Measurements from ENCODE around the gene IFT80.

- TF ChIP-seq, protein P1, sequence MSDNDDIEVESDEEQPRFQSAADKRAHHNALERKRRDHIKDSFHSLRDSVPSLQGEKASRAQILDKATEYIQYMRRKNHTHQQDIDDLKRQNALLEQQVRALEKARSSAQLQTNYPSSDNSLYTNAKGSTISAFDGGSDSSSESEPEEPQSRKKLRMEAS (IDR thresholded peaks at IDR 0.05; ENCODE audit: insufficient read depth, insufficient read length): no peak
- TF ChIP-seq, protein P2, sequence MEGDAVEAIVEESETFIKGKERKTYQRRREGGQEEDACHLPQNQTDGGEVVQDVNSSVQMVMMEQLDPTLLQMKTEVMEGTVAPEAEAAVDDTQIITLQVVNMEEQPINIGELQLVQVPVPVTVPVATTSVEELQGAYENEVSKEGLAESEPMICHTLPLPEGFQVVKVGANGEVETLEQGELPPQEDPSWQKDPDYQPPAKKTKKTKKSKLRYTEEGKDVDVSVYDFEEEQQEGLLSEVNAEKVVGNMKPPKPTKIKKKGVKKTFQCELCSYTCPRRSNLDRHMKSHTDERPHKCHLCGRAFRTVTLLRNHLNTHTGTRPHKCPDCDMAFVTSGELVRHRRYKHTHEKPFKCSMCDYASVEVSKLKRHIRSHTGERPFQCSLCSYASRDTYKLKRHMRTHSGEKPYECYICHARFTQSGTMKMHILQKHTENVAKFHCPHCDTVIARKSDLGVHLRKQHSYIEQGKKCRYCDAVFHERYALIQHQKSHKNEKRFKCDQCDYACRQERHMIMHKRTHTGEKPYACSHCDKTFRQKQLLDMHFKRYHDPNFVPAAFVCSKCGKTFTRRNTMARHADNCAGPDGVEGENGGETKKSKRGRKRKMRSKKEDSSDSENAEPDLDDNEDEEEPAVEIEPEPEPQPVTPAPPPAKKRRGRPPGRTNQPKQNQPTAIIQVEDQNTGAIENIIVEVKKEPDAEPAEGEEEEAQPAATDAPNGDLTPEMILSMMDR (IDR thresholded peaks at IDR 0.05; ENCODE audit: extremely low read depth in 1 of 2, insufficient read depth in 1 of 2, low read depth in 1 of 2, low read length in 2 of 2): peak in 1 of 2 donors; percentile 3
- TF ChIP-seq MYC (IDR thresholded peaks at IDR 0.05; ENCODE audit: low read depth, low read length): no peak
- no peak for TF ChIP-seq POLR2A (IDR thresholded peaks at IDR 0.05; ENCODE audit: low read depth, low read length)
- no peak for TF ChIP-seq POLR2AphosphoS5 (IDR thresholded peaks at IDR 0.05; ENCODE audit: insufficient read depth, low read depth, low read length)
- TF ChIP-seq EZH2 (IDR thresholded peaks at IDR 0.05; ENCODE audit: borderline replicate concordance, low read depth, low read length, severe bottlenecking): no peak
- TF ChIP-seq JUN (IDR thresholded peaks at IDR 0.05; ENCODE audit: borderline replicate concordance, insufficient read depth, insufficient read length, low read depth): no peak
Observed at GRCh38 chr3:160225176-160226025, 173.6 kb downstream of the IFT80 start, which contains the start of gene C3orf80.

Data from endothelial cell of umbilical vein (primary cell).